GM12864 (cell line): ENCODE results near the gene THRAP3.
A peak's percentile ranks its signal among the peaks of the same experiment; 100 is the strongest.
"Not testable (repeated sequence)": the region's sequence is repeated elsewhere in the genome, so short reads cannot be mapped to it uniquely, and the experiment has no call there.

Experiments
- DNase-seq: peaks from one replicate; pipeline ENCODE4 v3.0.0-alpha.2; 2011; ENCODE audit warnings: low read depth
- H3K4me3 ChIP-seq: 2 replicates; pipeline ENCODE4 v1.5.1; 2011; ENCODE audit warnings: mild to moderate bottlenecking, low read depth, low read length, control low read depth
- TF ChIP-seq, protein P1 (sequence below): IDR thresholded peaks from 2 replicates; pipeline ENCODE4 v1.5.1; 2011; ENCODE audit warnings: low read depth, mild to moderate bottlenecking, moderate library complexity, low read length, control low read depth, inconsistent platforms; ENCODE audit errors: missing control alignments

THRAP3 gene

DNA sequence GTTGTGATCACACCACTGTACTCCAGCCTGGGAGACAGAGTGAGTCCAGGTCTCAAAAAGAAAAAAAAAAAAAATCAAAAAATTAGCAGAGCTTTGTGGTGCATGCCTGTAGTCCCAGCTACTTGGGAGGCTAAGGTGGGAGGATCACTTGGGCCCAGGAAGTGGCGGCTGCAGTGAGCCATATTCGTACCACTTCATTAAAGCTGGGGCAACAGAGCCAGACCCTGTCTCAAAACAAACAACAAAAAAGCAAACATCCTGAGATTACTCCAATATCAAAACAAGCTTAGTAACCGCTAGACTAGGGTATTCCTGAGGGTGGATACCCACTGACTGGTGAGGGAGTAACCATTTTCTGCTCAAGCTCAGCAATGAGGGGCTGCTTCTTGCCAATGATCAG lies 12.9 kb upstream of the THRAP3 start:
- TF ChIP-seq, protein P1, sequence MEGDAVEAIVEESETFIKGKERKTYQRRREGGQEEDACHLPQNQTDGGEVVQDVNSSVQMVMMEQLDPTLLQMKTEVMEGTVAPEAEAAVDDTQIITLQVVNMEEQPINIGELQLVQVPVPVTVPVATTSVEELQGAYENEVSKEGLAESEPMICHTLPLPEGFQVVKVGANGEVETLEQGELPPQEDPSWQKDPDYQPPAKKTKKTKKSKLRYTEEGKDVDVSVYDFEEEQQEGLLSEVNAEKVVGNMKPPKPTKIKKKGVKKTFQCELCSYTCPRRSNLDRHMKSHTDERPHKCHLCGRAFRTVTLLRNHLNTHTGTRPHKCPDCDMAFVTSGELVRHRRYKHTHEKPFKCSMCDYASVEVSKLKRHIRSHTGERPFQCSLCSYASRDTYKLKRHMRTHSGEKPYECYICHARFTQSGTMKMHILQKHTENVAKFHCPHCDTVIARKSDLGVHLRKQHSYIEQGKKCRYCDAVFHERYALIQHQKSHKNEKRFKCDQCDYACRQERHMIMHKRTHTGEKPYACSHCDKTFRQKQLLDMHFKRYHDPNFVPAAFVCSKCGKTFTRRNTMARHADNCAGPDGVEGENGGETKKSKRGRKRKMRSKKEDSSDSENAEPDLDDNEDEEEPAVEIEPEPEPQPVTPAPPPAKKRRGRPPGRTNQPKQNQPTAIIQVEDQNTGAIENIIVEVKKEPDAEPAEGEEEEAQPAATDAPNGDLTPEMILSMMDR = no peak
- DNase-seq = no peak
- H3K4me3 ChIP-seq = no peak overlapping the region

DNA sequence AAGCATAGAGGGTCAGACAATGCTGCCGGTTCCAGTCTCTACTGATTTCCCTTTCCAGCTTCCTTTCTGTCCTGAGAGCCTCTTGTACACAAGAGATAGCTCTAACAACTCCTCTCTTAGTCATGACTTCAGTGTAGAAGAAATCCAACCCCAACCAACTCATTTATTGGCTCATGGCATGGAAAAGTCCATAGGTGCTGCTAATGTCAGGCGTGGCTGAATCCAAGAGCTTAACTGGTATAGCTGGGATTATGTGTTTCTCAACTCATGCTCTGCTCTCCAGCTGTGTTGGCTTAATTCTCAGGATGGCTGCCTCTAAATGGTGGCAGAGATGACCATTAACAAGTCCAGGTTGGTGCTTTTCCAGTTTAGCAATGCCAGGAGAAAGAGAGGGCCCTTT lies 12.4 kb upstream of the THRAP3 start:
- TF ChIP-seq, protein P1 = no peak
- DNase-seq = no peak
- no peak overlapping the region for H3K4me3 ChIP-seq

DNA sequence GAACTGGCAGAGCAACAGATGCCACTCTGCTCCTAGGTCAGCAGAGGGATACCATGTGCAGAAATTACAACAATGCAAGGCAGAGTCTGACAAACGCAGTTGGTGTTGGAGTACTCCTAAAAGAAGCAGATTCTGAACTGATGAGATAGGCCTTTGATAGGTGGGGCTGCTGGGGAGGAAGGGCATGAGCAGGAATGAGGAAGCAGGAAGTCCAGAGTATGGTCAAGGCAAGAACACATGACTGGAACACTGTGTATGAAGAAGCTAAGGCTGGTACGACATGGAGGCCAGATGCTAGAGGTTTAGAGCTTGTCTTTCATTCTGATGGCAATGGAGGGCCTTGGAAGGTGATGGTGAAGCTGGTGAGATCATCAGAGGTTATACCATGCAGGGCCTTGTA lies 11.5 kb upstream of the THRAP3 start:
- TF ChIP-seq, protein P1 = no peak
- DNase-seq = no peak
- H3K4me3 ChIP-seq = no peak overlapping the region

DNA sequence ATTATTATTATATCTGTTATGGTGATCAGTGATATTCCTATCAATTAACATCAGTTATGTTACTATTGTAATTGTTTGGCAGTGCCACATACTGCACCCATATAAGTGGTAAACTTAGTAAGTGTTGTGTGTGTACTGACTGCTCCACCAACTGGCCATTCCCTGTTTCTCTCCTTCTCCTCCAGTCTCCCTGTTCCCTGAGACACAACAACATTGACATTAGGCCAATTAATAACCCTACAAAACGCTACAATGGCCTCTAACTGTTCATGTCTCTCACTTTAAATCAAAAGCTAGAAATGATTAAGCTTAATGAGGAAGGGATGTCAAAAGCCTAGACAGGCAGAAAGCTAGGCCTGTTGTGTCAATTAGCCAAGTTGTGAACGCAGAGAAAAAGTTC lies 6.6 kb upstream of the THRAP3 start:
- no peak for DNase-seq
- H3K4me3 ChIP-seq = no peak overlapping the region
- TF ChIP-seq, protein P1 = no peak

DNA sequence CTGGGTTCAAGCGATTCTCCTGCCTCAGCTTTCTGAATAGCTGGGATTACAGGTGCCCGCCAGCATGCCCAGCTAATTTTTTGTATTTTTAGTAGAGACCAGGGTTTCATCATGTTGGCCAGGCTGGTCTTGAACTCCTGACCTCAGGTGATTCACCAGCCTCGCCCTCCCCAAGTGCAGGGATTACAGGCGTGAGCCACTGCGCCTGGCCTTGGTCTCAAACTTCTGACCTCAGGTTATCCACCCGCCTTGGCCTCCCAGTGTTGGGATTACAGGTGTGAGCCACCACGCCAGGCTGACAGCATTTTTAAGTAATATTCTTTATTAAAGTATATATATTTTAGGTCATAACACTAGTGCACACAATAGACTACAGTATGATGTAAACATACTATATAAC lies 2.3 kb upstream of the THRAP3 start:
- DNase-seq, H3K4me3 ChIP-seq: not testable (repeated sequence)

DNA sequence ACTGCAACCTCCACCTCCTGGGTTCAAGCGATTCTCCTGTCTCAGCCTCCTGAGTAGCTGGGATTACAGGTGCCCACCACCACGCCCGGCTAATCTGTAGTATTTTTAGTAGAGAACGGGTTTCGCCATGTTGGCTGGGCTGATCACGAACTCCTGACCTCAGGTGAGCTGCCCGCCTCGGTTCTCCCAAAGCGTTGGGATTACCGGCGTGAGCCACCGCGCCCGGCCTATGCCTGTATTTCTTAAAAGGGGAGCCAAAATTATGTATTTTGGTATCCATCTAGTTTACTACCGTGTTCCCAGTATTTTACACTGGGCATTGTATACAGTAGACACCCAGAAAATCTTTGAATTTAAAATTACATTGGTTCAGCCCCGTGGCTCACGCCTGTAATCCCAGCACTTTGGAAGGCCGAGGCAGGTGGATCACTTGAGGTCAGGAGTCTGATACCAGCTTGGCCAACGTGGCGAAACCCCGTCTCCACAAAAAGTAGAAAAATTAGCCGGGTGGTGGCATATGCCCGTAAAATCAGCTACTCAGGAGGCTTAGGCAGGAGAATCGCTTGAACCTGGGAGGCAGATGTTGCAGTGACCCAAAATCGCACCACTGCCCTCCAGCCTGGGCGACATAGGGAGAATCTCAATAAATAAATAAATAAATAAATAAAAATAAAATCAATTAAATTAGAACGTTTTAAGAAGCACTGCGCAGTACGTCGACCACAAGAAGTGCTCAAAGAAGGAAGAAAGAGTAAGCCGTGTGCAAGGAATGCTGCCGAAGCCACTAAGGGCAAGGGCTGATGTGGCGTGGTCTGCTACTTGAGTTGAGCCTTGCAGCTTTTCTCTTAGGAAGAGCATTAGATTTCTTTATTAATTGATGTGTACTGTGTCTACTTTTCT lies 1.5 kb upstream of the THRAP3 start:
- H3K4me3 ChIP-seq = peak overlapping the region; percentile 57
- no peak for DNase-seq
- TF ChIP-seq, protein P1 = no peak

DNA sequence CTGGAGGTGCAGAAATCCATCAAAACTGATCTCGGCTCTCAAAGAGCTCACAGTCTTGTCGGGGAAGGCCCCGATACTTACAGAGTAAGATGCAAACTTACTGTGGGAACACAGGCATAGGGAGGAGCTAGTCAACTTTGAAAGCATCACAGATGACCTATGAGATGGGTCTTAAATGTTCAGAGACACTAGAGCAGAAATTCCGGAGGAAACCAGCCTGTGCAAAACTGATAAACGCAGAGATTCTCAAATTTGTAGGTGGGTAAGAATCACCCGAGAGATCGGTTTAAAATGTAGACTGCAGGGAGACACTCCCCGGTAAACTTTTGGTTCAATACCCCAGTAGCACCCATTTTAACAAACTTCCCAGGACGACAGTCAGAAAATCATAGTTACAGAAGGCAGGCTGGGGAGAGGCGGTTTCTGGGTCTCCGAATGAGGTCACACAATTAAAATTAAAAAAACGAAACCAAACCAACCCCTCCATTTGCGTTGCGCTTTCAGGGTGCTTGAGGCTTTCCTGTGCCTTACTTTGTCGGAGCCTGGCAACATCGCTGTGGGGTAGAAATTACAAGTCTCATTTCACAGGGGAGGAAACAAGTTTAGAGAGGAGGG lies 755 bp upstream of the THRAP3 start:
- TF ChIP-seq, protein P1 = no peak
- peak; percentile 68 for DNase-seq

More for the DNA sequence above, 755 bp upstream of the THRAP3 start:
- H3K4me3 ChIP-seq = peak overlapping the region; percentile 57
